ENCODE data around the gene THSD4.

THSD4 gene

GRCh38 chr15:71702496-71702895 is 587.2 kb downstream of the THSD4 start:
- H3K9ac ChIP-seq (ENCODE audit: low read length) = no peak overlapping the region
- no peak for TF ChIP-seq CTCF (IDR thresholded peaks at IDR 0.05; ENCODE audit: low read length)
- H3K4me3 ChIP-seq (ENCODE audit: low read depth, low read length, poor library complexity, severe bottlenecking) = no peak overlapping the region

GRCh38 chr15:71705151-71705550 is 589.9 kb downstream of the THSD4 start:
- Histone ChIP-seq H2AFZ (ENCODE audit: low read length) (no peak overlapping the region), H3K4me1 (ENCODE audit: insufficient read depth, low read length, severe bottlenecking) (no peaks in the 10 kb centered on the region), H3K27ac (ENCODE audit: low read depth, low read length, poor library complexity, severe bottlenecking) (no peak overlapping the region), H3K27me3 (ENCODE audit: insufficient read depth, low read length) (no peaks in the 10 kb centered on the region; the same call in 1 of the 2 replicates), H3K79me2 (ENCODE audit: insufficient read depth, low read length) (no peaks in the 10 kb centered on the region), H3K4me2 (ENCODE audit: low read length) (no peak overlapping the region), H3K9me3 (ENCODE audit: low read length) (no peaks in the 10 kb centered on the region), H3K4me3 (ENCODE audit: low read depth, low read length, poor library complexity, severe bottlenecking) (no peak overlapping the region), H4K20me1 (ENCODE audit: insufficient read depth, low read length) (no peaks in the 10 kb centered on the region), H3K9ac (ENCODE audit: low read length) (no peak overlapping the region), H3K36me3 (ENCODE audit: insufficient read depth, low read length) (no peaks in the 10 kb centered on the region), H3F3A (ENCODE audit: insufficient read depth, low read length) (no peaks in the 10 kb centered on the region), H3K9me2 (ENCODE audit: low read depth, low read length) (no peaks in the 10 kb centered on the region)
- TF ChIP-seq EZH2 (IDR thresholded peaks at IDR 0.05; ENCODE audit: borderline replicate concordance, low read length) (no peak), CTCF (IDR thresholded peaks at IDR 0.05; ENCODE audit: low read length) (no peak)

More at GRCh38 chr15:71702496-71702895, 587.2 kb downstream of the THSD4 start:
- peaks cover 4% of the 10 kb centered on the region; the same call in 1 of the 2 replicates for H3K27me3 ChIP-seq (ENCODE audit: insufficient read depth, low read length)
- no peaks in the 10 kb centered on the region for H4K20me1 ChIP-seq (ENCODE audit: insufficient read depth, low read length)
- H3K79me2 ChIP-seq (ENCODE audit: insufficient read depth, low read length) = no peaks in the 10 kb centered on the region
- no peaks in the 10 kb centered on the region for H3K9me2 ChIP-seq (ENCODE audit: low read depth, low read length)
- H3K27ac ChIP-seq (ENCODE audit: low read depth, low read length, poor library complexity, severe bottlenecking) = no peak overlapping the region
- no peaks in the 10 kb centered on the region for H3K36me3 ChIP-seq (ENCODE audit: insufficient read depth, low read length)
- no peaks in the 10 kb centered on the region for H3F3A ChIP-seq (ENCODE audit: insufficient read depth, low read length)
- H3K4me2 ChIP-seq (ENCODE audit: low read length) = no peak overlapping the region
- H2AFZ ChIP-seq (ENCODE audit: low read length) = no peak overlapping the region
- H3K9me3 ChIP-seq (ENCODE audit: low read length) = no peaks in the 10 kb centered on the region
- H3K4me1 ChIP-seq (ENCODE audit: insufficient read depth, low read length, severe bottlenecking) = no peaks in the 10 kb centered on the region

- Histone ChIP-seq H3K4me2 (ENCODE audit: low read length) (no peak overlapping the region), H2AFZ (ENCODE audit: low read length) (no peak overlapping the region), H3K27me3 (ENCODE audit: insufficient read depth, low read length) (no peaks in the 10 kb centered on the region; the same call in 1 of the 2 replicates), H3K4me3 (ENCODE audit: low read depth, low read length, poor library complexity, severe bottlenecking) (no peak overlapping the region), H3K79me2 (ENCODE audit: insufficient read depth, low read length) (no peaks in the 10 kb centered on the region), H3K9ac (ENCODE audit: low read length) (no peak overlapping the region), H3F3A (ENCODE audit: insufficient read depth, low read length) (no peaks in the 10 kb centered on the region), H4K20me1 (ENCODE audit: insufficient read depth, low read length) (no peaks in the 10 kb centered on the region), H3K36me3 (ENCODE audit: insufficient read depth, low read length) (no peaks in the 10 kb centered on the region), H3K9me2 (ENCODE audit: low read depth, low read length) (no peaks in the 10 kb centered on the region), H3K9me3 (ENCODE audit: low read length) (no peaks in the 10 kb centered on the region), H3K4me1 (ENCODE audit: insufficient read depth, low read length, severe bottlenecking) (no peaks in the 10 kb centered on the region), H3K27ac (ENCODE audit: low read depth, low read length, poor library complexity, severe bottlenecking) (no peak overlapping the region)
- no peak for TF ChIP-seq EZH2 (IDR thresholded peaks at IDR 0.05; ENCODE audit: borderline replicate concordance, low read length)
- TF ChIP-seq CTCF (IDR thresholded peaks at IDR 0.05; ENCODE audit: low read length) = no peak
Measured at GRCh38 chr15:71706461-71707229, 591.4 kb downstream of the THSD4 start.
